HepG2 (cell line): ENCODE measurements around the gene ENTPD2. TPM values are rescaled to one million over a fixed set of nuclear protein-coding genes. Genes with fewer than 3 reads are reported as not detected.
A peak's percentile ranks its signal among the peaks of the same experiment; 100 is the strongest.

Source experiments
- ATAC-seq: fragments of 200-7000 bp; cut with Tn5 transposase; 3 replicates; pipeline ENCODE4 v1.9.1; 2020; ENCODE audit warnings: mild to moderate bottlenecking, moderate library complexity
- BruUV-seq: library from RNA; stranded (reverse); fragments of 400-500 nt; replicated peaks from 2 replicates; lab custom pipeline; 2021; lab: Mats Ljungman, UMichigan
- CTCF ChIA-PET: fragments of 300-600 bp; formaldehyde crosslinking; extraction: SDS; loops from one replicate; lab custom pipeline; 2021; ENCODE audit warnings: low total read pairs, inconsistent platforms, low intra/inter-chr PET ratio; lab: Yijun Ruan, JAX
- POLR2A ChIA-PET: fragments of 350-600 bp; sonication (Branson Sonifier 250); formaldehyde crosslinking; loops from one replicate; lab custom pipeline; 2020; ENCODE audit warnings: antibody characterized with exemption, inconsistent platforms; lab: Yijun Ruan, JAX
- DNase-seq: peaks from one replicate; pipeline ENCODE4 v3.0.0-alpha.2; 2015; ENCODE audit warnings: low spot score
- FAIRE-seq: peaks from 3 replicates; lab custom pipeline; 2011; peaks lifted over from hg19 to GRCh38; lab: Jason Lieb, UNC
- H2AFZ ChIP-seq: one replicate; pipeline ENCODE4 v1.6.1; 2011; ENCODE audit warnings: low read length, inconsistent platforms
- H3K27ac ChIP-seq: fragments of 300-600 bp; 3 replicates; pipeline ENCODE4 v1.8.0; 2011; ENCODE audit warnings: mixed run types, mild to moderate bottlenecking, mixed read lengths, low read length, inconsistent platforms; ENCODE audit not compliant: insufficient read depth; ENCODE audit errors: extremely low read length
- H3K27me3 ChIP-seq, 2 experiments: fragments of 200-600 bp in 1 of 2; 2 replicates in 1 of 2; 3 replicates in 1 of 2; pipeline versions ENCODE4 v1.6.0 to v1.8.0; 2011; ENCODE audit warnings: low read length in 2 of 2, mild to moderate bottlenecking in 2 of 2, moderate library complexity in 2 of 2, inconsistent platforms in 1 of 2; ENCODE audit not compliant: insufficient read depth in 2 of 2, control insufficient read depth in 1 of 2
- H3K36me3 ChIP-seq, 2 experiments: fragments of 200-600 bp in 1 of 2; replicated peaks in 1 of 2; 2 replicates in 1 of 2; 3 replicates in 1 of 2; pipeline versions ENCODE4 v1.5.1 to v1.8.0; 2011; ENCODE audit warnings: low read length in 2 of 2, inconsistent platforms in 1 of 2; ENCODE audit not compliant: insufficient read depth in 2 of 2, control insufficient read depth in 1 of 2
- H3K4me1 ChIP-seq: 2 replicates; pipeline ENCODE4 v1.5.1; 2012; ENCODE audit warnings: low read length, inconsistent platforms; ENCODE audit not compliant: insufficient read depth
- H3K4me2 ChIP-seq: 2 replicates; pipeline ENCODE4 v1.6.0; 2011; ENCODE audit warnings: low read depth, low read length, inconsistent platforms
- H3K4me3 ChIP-seq, 3 experiments: fragments of 200-600 bp in 1 of 3; sonication (generic), shearing (Covaris generic) in 1 of 3; replicated peaks in 1 of 3; 2 replicates each; pipeline ENCODE4 v1.5.1; 2011 to 2016; ENCODE audit warnings: low read length in 3 of 3, inconsistent platforms in 2 of 3, low read depth in 2 of 3, mild to moderate bottlenecking in 2 of 3, control low read depth in 1 of 3, mixed read lengths in 1 of 3; ENCODE audit not compliant: insufficient read depth in 1 of 3
- H3K79me2 ChIP-seq: one replicate; pipeline ENCODE4 v1.6.1; 2011; ENCODE audit warnings: low read length, inconsistent platforms; ENCODE audit not compliant: insufficient read depth
- H3K9ac ChIP-seq: 2 replicates; pipeline ENCODE4 v1.6.0; 2011; ENCODE audit warnings: mild to moderate bottlenecking, low read depth, low read length, inconsistent platforms; ENCODE audit not compliant: insufficient read depth
- H3K9me3 ChIP-seq: 2 replicates; pipeline ENCODE4 v1.5.1; 2012; ENCODE audit warnings: mild to moderate bottlenecking, low read length
- H4K20me1 ChIP-seq: 2 replicates; pipeline ENCODE4 v1.6.0; 2011; ENCODE audit warnings: inconsistent platforms, mild to moderate bottlenecking, low read length, moderate library complexity; ENCODE audit not compliant: insufficient read depth
- AGO2 ChIP-seq: fragments of 200-400 bp; formaldehyde crosslinking; optimal IDR thresholded peaks from 2 replicates; pipeline ENCODE3; 2017; ENCODE audit warnings: mild to moderate bottlenecking, low read depth, low read length, moderate library complexity
- CBFB ChIP-seq: sonication (generic); formaldehyde crosslinking; IDR thresholded peaks from 2 replicates; pipeline ENCODE4 v1.4.0; 2020; ENCODE audit warnings: missing genetic modification reagents
- ERF ChIP-seq: IDR thresholded peaks from 2 replicates; pipeline ENCODE4 v1.6.1; 2018; ENCODE audit warnings: missing biosample characterization, missing genetic modification reagents
- HHEX ChIP-seq: IDR thresholded peaks from 2 replicates; pipeline ENCODE4 v1.6.1; 2016; ENCODE audit warnings: control low read depth
- NR3C1 ChIP-seq: sonication (generic); formaldehyde crosslinking; IDR thresholded peaks from 2 replicates; pipeline ENCODE4 v1.4.0; 2020; ENCODE audit warnings: missing genetic modification reagents
- PCBP2 ChIP-seq: fragments of 200-400 bp; formaldehyde crosslinking; optimal IDR thresholded peaks from 2 replicates; pipeline ENCODE3; 2018; ENCODE audit warnings: low read length, low read depth; ENCODE audit not compliant: poor library complexity, severe bottlenecking
- RBFOX2 ChIP-seq: fragments of 200-400 bp; formaldehyde crosslinking; IDR thresholded peaks from 2 replicates; pipeline ENCODE4 v1.6.1; 2017; ENCODE audit warnings: low read depth, mild to moderate bottlenecking, low read length
- REL ChIP-seq: sonication (generic); formaldehyde crosslinking; conservative IDR thresholded peaks from 2 replicates; pipeline ENCODE4 v1.8.0; 2022; ENCODE audit warnings: mild to moderate bottlenecking, missing genetic modification reagents, moderate library complexity
- ZNF30 ChIP-seq: sonication (generic); formaldehyde crosslinking; IDR thresholded peaks from 2 replicates; pipeline ENCODE4 v1.5.0; 2020; ENCODE audit warnings: mild to moderate bottlenecking, missing genetic modification reagents
- ZNF33B ChIP-seq: sonication (generic); formaldehyde crosslinking; IDR thresholded peaks from 2 replicates; pipeline ENCODE4 v1.5.1; 2020; ENCODE audit warnings: mild to moderate bottlenecking, missing genetic modification reagents
- ZNF75D ChIP-seq: sonication (generic); formaldehyde crosslinking; IDR thresholded peaks from 2 replicates; pipeline ENCODE4 v1.8.1; 2023; ENCODE audit warnings: missing genetic modification reagents, mild to moderate bottlenecking, borderline replicate concordance
- ZNF777 ChIP-seq: sonication (generic); formaldehyde crosslinking; IDR thresholded peaks from 2 replicates; pipeline ENCODE4 v1.4.0; 2020; ENCODE audit warnings: missing genetic modification reagents
- WGBS: methylation state at CpG from one replicate; pipeline ENCODE4 v1.1.6; 2017; ENCODE audit warnings: low lambda C conversion rate; 5-methylcytosine and 5-hydroxymethylcytosine counted together
- in situ Hi-C: cut with HindIII; loops from 2 replicates; pipeline ENCODE4 v1.10.0; 2017; ENCODE audit warnings: low pct_unique_long_range_greater_than_20kb; ENCODE audit not compliant: extremely low pct_ligation_motif_present
- intact Hi-C: fragments of 100-400 bp; cut with micrococcal nuclease; formaldehyde crosslinking; loops from one replicate; pipeline ENCODE4 v1.10.0; 2022; ENCODE audit not compliant: unreplicated experiment
- polyA plus RNA-seq, 8 experiments: library from polyadenylated mRNA; depleted of rRNA in 3 of 8; stranded (reverse) in 7 of 8; unstranded in 1 of 8; fragments of >200 nt; fragmentation: Illumina TruSeq in 4 of 8; extraction: Trizol in 4 of 8; gene quantifications; 2 replicates each; pipeline versions ENCODE4 v1.2.1 to v1.2.3, GENCODE V29; 2011 to 2016; ENCODE audit warnings: low read depth in 4 of 8, missing spikeins in 1 of 8, mixed read lengths in 1 of 8; ENCODE audit not compliant: insufficient read depth in 1 of 8
- total RNA-seq, 5 experiments: library from RNA; depleted of rRNA; stranded (reverse); fragments of >200 nt; fragmentation: Illumina TruSeq; extraction: Trizol; gene quantifications; 2 replicates each; pipeline ENCODE4 v1.2.3, GENCODE V29; 2016; ENCODE audit warnings: low read depth in 1 of 5
- TF ChIP-seq, protein P1 (sequence below): sonication (generic); formaldehyde crosslinking; IDR thresholded peaks from 2 replicates; pipeline ENCODE4 v1.8.0; 2022; ENCODE audit warnings: mild to moderate bottlenecking, missing genetic modification reagents
- TF ChIP-seq, protein P2 (sequence below): sonication (generic); formaldehyde crosslinking; IDR thresholded peaks from 2 replicates; pipeline ENCODE4 v1.8.1; 2022; ENCODE audit warnings: mild to moderate bottlenecking, missing genetic modification reagents
- TF ChIP-seq, protein P3 (sequence below): IDR thresholded peaks from 2 replicates; pipeline ENCODE4 v1.6.1; 2016; ENCODE audit warnings: low read depth, borderline replicate concordance

The ENTPD2 gene
- total and polyA plus RNA-seq, 2 of the 13 experiments (the other 11 are each of a cell fraction or from before 2014, with no cell fraction given): 0.95 to 3.2 TPM

DNA sequence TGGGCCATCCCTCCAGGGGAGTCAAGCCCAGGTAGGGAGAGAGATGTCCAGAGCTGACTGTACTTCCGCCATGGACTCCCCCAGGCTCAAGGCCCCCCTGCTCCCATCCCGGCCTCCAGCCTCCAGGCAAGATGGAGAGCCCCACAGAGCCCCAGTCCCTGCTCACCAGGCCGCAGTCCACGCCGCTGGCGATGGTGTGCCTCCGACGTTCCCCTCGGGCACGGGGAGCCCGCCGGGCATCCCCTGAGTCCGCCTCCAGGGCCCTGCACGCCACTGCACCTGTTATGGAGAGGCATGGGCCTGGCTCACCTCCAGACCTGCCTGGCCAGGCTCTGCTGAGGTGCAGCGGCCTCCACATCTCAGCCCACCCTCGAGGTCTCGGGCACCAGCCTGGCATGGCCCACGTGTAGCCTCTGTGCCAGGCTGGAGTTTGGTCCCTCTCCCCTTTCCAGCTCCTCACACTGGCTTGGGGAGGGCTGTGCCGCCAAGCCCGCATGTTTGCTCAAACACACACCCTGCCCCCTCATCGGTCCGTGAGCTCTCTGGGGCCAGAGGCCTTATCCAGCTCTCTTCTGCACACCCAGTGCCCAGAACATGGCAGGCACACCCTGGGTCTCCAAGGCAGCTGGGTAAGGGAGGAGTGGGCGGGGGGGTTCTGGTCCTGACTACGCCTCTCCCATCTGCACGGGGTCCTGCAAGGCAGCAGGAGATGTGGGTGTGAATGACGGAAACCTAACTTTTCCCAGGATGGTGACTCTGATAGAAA, 12.4 kb upstream of the ENTPD2 start:
- no peak for ATAC-seq
- H4K20me1 ChIP-seq: peaks cover 7% of the 10 kb centered on the region; the same call in 1 of the 2 replicates
- POLR2A ChIA-PET: interaction anchor here (2.1 kb wide), 1 partner anchor 11 kb away, joined by 39 read pairs; the partner anchor contains the start of gene ENTPD2
- no TSS peak for BruUV-seq
- peaks cover 13% of the 10 kb centered on the region for H3K79me2 ChIP-seq
- no peaks in the 10 kb centered on the region; a peak in 1 of 5 replicates for H3K27me3 ChIP-seq
- WGBS: 96% methylated on average over 19 of the region's 26 CpGs
- peak; percentile 78 for TF ChIP-seq AGO2
- TF ChIP-seq, protein P1, sequence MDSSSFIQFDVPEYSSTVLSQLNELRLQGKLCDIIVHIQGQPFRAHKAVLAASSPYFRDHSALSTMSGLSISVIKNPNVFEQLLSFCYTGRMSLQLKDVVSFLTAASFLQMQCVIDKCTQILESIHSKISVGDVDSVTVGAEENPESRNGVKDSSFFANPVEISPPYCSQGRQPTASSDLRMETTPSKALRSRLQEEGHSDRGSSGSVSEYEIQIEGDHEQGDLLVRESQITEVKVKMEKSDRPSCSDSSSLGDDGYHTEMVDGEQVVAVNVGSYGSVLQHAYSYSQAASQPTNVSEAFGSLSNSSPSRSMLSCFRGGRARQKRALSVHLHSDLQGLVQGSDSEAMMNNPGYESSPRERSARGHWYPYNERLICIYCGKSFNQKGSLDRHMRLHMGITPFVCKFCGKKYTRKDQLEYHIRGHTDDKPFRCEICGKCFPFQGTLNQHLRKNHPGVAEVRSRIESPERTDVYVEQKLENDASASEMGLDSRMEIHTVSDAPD (CRISPR knock-in tag): no peak
- TF ChIP-seq RBFOX2: peak; percentile 55
- TF ChIP-seq, all 625 proteins: peak for 2
- Histone ChIP-seq H3K4me1 (peaks cover 29% of the 10 kb centered on the region), H3K4me3 (no peak overlapping the region), H3K27ac (no peak overlapping the region), H3K36me3 (peaks cover 3 to 16% of the 10 kb centered on the region in 2 experiments; a peak in 2 of 5 replicates), H2AFZ (no peak overlapping the region), H3K9ac (no peak overlapping the region), H3K9me3 (no peaks in the 10 kb centered on the region), H3K4me2 (no peak overlapping the region)
- CTCF ChIA-PET: interaction anchor here (2.2 kb wide), 1 partner anchor 17 kb away, joined by 12 read pairs; no protein-coding TSS in a partner anchor
- FAIRE-seq: no peak
- DNase-seq: no peak
- intact Hi-C loops (no loop called here), in situ Hi-C loops (no loop called here)

DNA sequence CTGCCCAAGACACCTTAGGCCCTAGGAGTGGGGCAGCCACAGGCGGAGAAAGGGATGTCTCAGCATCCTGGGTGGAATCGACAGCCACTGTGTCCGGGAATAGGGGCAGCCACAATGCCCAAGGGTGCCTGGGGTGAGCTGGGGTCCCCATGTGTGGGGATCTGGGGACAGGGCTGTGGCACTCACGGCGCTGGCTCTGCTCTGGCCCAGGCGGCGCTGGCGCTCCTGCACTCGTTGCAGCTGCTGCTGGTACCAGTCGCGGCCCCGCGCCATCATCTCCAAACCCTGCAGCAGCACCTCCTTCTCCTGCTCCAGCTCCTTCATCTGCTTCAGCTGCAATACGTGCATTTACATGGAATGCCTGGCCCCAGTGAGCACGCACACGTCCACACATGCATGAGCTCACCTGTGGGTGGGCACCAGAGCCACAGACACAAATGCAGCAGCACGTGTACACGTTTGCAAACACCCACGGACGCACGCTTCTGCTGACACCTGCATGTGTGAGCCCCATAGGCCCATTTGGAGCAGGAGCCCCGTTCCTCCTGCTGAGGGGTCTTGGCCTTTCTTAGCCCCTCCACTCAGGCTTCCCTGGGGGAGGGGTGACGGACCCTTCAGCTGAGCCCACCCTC, 11.6 kb upstream of the ENTPD2 start:
- in situ Hi-C loops: no loop called here
- H3K4me1 ChIP-seq: peaks cover 25% of the 10 kb centered on the region
- FAIRE-seq (no peak), DNase-seq (no peak), ATAC-seq (no peak)
- H3K27ac ChIP-seq: no peak overlapping the region
- WGBS: over 99% methylated on average over 19 of the region's 23 CpGs
- BruUV-seq: no TSS peak
- ChIA-PET CTCF (no interaction called here), POLR2A (no interaction called here)
- no peaks in the 10 kb centered on the region for H3K9me3 ChIP-seq
- H3K36me3 ChIP-seq: peaks cover 3 to 16% of the 10 kb centered on the region in 2 experiments; a peak in 2 of 5 replicates
- peaks cover 13% of the 10 kb centered on the region for H3K79me2 ChIP-seq
- H3K27me3 ChIP-seq: no peaks in the 10 kb centered on the region; a peak in 1 of 5 replicates
- no peak overlapping the region for H3K4me2 ChIP-seq
- H3K4me3 ChIP-seq: no peak overlapping the region
- H3K9ac ChIP-seq: no peak overlapping the region
- H2AFZ ChIP-seq: no peak overlapping the region
- H4K20me1 ChIP-seq: peaks cover 7% of the 10 kb centered on the region; the same call in 1 of the 2 replicates
- intact Hi-C loops: no loop called here
- no peak for TF ChIP-seq ZNF75D (CRISPR knock-in tag)
- no peak for TF ChIP-seq ZNF33B (CRISPR knock-in tag)
- TF ChIP-seq, protein P2, sequence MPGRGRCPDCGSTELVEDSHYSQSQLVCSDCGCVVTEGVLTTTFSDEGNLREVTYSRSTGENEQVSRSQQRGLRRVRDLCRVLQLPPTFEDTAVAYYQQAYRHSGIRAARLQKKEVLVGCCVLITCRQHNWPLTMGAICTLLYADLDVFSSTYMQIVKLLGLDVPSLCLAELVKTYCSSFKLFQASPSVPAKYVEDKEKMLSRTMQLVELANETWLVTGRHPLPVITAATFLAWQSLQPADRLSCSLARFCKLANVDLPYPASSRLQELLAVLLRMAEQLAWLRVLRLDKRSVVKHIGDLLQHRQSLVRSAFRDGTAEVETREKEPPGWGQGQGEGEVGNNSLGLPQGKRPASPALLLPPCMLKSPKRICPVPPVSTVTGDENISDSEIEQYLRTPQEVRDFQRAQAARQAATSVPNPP (CRISPR knock-in tag): no peak
- no peak for TF ChIP-seq PCBP2
- no peak for TF ChIP-seq ZNF777 (CRISPR knock-in tag)
- TF ChIP-seq ZNF30 (CRISPR knock-in tag): no peak
- TF ChIP-seq ERF (CRISPR knock-in tag): no peak
- TF ChIP-seq, protein P3, sequence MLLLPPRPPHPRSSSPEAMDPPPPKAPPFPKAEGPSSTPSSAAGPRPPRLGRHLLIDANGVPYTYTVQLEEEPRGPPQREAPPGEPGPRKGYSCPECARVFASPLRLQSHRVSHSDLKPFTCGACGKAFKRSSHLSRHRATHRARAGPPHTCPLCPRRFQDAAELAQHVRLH (CRISPR knock-in tag): no peak
- no peak for TF ChIP-seq CBFB (CRISPR knock-in tag)
- no peak for TF ChIP-seq HHEX (CRISPR knock-in tag)
- no peak for TF ChIP-seq REL (CRISPR knock-in tag)
- no peak for TF ChIP-seq NR3C1
